ENCODE data around the gene KLF13. TPM values are rescaled to one million over a fixed set of nuclear protein-coding genes. Genes with fewer than 3 reads are reported as not detected.

The KLF13 gene
- total and polyA plus RNA-seq, 7 donors = 18.7 to 71.9 (median 25.0) TPM

DNA sequence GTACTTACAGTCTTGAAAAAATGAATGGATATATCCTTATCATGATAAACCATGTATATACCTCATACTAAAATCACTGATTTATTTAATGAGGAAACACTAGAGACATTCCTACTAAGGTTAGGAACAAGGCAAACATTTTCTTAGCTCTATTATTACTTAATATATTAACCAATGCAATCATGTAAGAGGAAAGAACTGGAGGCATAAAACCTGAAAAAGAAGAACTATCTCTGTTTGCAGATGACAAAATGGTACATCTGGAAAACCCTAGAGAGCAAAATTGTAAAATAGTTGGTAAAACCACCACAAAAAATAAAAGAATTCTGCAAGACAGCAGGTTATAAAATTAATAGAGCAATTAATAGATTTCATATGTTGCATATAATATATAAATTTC is 81.2 kb downstream of the KLF13 start:
- no peaks in the 10 kb centered on the region for H3K4me1 ChIP-seq
- no peak for DNase-seq
- no peaks in the 10 kb centered on the region for H3K36me3 ChIP-seq
- peaks cover 0 to 6% (median 0%) of the 10 kb centered on the region in 4 donors for H3K9me3 ChIP-seq
- H3K27ac ChIP-seq = no peak overlapping the region
- H3K4me3 ChIP-seq = no peak overlapping the region
- intact Hi-C loops (cut with DNase I) = no loop called here
- H3K27me3 ChIP-seq = no peaks in the 10 kb centered on the region
- TF ChIP-seq EP300 (IDR thresholded peaks at IDR 0.05) = no peak
- TF ChIP-seq POLR2AphosphoS5 (IDR thresholded peaks at IDR 0.05) = no peak
- TF ChIP-seq CTCF (IDR thresholded peaks at IDR 0.05) = no peak
- TF ChIP-seq POLR2A (IDR thresholded peaks at IDR 0.05) = no peak

DNA sequence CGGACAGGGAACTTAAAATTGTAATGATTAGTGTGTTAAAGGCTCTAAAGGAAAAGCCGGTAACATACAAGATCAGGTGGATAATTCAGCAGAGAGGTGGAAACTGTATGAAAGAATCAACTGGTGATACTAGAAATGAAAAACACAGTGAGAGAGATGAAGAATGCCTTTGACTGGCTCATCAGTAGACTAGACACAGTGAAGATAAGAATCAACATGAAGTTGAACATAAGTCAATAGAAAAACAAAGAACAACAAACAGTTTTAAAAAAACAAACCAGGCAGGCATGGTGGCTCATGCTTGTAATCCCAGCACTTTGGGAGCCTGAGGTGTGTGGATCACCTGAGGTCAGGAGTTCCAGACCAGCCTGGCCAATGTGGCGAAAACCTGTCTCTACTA is 82.1 kb downstream of the KLF13 start:
- no peak overlapping the region for H3K4me3 ChIP-seq
- H3K9me3 ChIP-seq = peaks cover 0 to 6% (median 0%) of the 10 kb centered on the region in 4 donors
- no peak overlapping the region for H3K27ac ChIP-seq
- TF ChIP-seq POLR2A (IDR thresholded peaks at IDR 0.05) (no peak), EP300 (IDR thresholded peaks at IDR 0.05) (no peak), POLR2AphosphoS5 (IDR thresholded peaks at IDR 0.05) (no peak), CTCF (IDR thresholded peaks at IDR 0.05) (no peak)
- intact Hi-C loops (cut with DNase I) = no loop called here
- WGBS, 2 donors = 97 to 98% methylated on average over 3 of the region's 3 CpGs
- H3K4me1 ChIP-seq = no peaks in the 10 kb centered on the region
- no peaks in the 10 kb centered on the region for H3K36me3 ChIP-seq
- no peaks in the 10 kb centered on the region for H3K27me3 ChIP-seq
- no peak for DNase-seq

- Histone ChIP-seq H3K4me3 (no peak overlapping the region), H3K4me1 (no peaks in the 10 kb centered on the region), H3K27me3 (no peaks in the 10 kb centered on the region), H3K9me3 (peaks cover 0 to 6% (median 0%) of the 10 kb centered on the region in 4 donors), H3K27ac (no peak overlapping the region), H3K36me3 (no peaks in the 10 kb centered on the region)
- WGBS, 2 donors = 94 to 97% methylated on average over 2 of the region's 2 CpGs
- TF ChIP-seq CTCF (IDR thresholded peaks at IDR 0.05) = no peak
- TF ChIP-seq POLR2AphosphoS5 (IDR thresholded peaks at IDR 0.05) = no peak
- TF ChIP-seq POLR2A (IDR thresholded peaks at IDR 0.05) = no peak
- no peak for DNase-seq
- intact Hi-C loops (cut with DNase I) = no loop called here
Observed at GRCh38 chr15:31409171-31409570, 82.5 kb downstream of the KLF13 start.

- H3K4me1 ChIP-seq = no peaks in the 10 kb centered on the region
- intact Hi-C loops (cut with DNase I) = no loop called here
- no peak overlapping the region for H3K4me3 ChIP-seq
- no peaks in the 10 kb centered on the region for H3K36me3 ChIP-seq
- TF ChIP-seq CTCF (IDR thresholded peaks at IDR 0.05) (no peak), POLR2A (IDR thresholded peaks at IDR 0.05) (no peak), EP300 (IDR thresholded peaks at IDR 0.05) (no peak), POLR2AphosphoS5 (IDR thresholded peaks at IDR 0.05) (no peak)
- no peak for DNase-seq
- peaks cover 0 to 6% (median 0%) of the 10 kb centered on the region in 4 donors for H3K9me3 ChIP-seq
- H3K27me3 ChIP-seq = no peaks in the 10 kb centered on the region
- 84 to 89% methylated on average over 2 of the region's 2 CpGs for WGBS, 2 donors
- no peak overlapping the region for H3K27ac ChIP-seq
Observed at GRCh38 chr15:31412824-31413223, 86.2 kb downstream of the KLF13 start.

DNA sequence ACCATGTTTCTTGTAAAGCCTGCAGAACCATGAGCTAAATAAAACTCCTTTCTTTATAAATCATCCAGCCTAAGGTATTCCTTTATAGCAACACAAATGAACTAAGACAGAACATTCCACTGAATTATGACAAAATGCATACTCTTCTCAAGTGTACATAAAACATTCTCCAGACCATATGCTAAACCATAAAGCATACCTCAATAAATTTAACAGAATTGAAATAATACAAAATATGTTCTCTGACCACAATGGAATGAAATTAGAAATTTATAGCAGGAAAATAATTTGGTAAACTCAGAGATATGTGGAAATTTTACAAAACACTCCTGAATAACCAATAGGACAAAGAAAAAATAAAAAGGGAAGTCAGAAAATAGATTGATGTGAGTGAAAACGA is 88.6 kb downstream of the KLF13 start:
- H3K27ac ChIP-seq = no peak overlapping the region
- TF ChIP-seq CTCF (IDR thresholded peaks at IDR 0.05) (no peak), POLR2AphosphoS5 (IDR thresholded peaks at IDR 0.05) (no peak), EP300 (IDR thresholded peaks at IDR 0.05) (no peak), POLR2A (IDR thresholded peaks at IDR 0.05) (no peak)
- H3K27me3 ChIP-seq = no peaks in the 10 kb centered on the region
- 90 to 91% methylated on average over 1 of the region's 1 CpG for WGBS, 2 donors
- H3K4me1 ChIP-seq = no peaks in the 10 kb centered on the region
- DNase-seq = no peak
- no peak overlapping the region for H3K4me3 ChIP-seq
- intact Hi-C loops (cut with DNase I) = no loop called here
- no peaks in the 10 kb centered on the region for H3K36me3 ChIP-seq
- H3K9me3 ChIP-seq = peaks cover 0 to 8% (median 4%) of the 10 kb centered on the region in 4 donors

Measured in sigmoid colon (tissue), 7 donors.